HepG2 (cell line): ENCODE measurements around the gene TBC1D32. TPM values are rescaled to one million over a fixed set of nuclear protein-coding genes. Genes with fewer than 3 reads are reported as not detected.

ENCODE experiments used
- ATAC-seq: fragments of 200-7000 bp; cut with Tn5 transposase; 3 replicates; pipeline ENCODE4 v1.9.1; 2020; ENCODE audit warnings: mild to moderate bottlenecking, moderate library complexity
- BruUV-seq: library from RNA; stranded (reverse); fragments of 400-500 nt; replicated peaks from 2 replicates; lab custom pipeline; 2021; lab: Mats Ljungman, UMichigan
- CTCF ChIA-PET: fragments of 300-600 bp; formaldehyde crosslinking; extraction: SDS; loops from one replicate; lab custom pipeline; 2021; ENCODE audit warnings: low total read pairs, inconsistent platforms, low intra/inter-chr PET ratio; lab: Yijun Ruan, JAX
- POLR2A ChIA-PET: fragments of 350-600 bp; sonication (Branson Sonifier 250); formaldehyde crosslinking; loops from one replicate; lab custom pipeline; 2020; ENCODE audit warnings: antibody characterized with exemption, inconsistent platforms; lab: Yijun Ruan, JAX
- DNase-seq: peaks from one replicate; pipeline ENCODE4 v3.0.0-alpha.2; 2015; ENCODE audit warnings: low spot score
- FAIRE-seq: peaks from 3 replicates; lab custom pipeline; 2011; peaks lifted over from hg19 to GRCh38; lab: Jason Lieb, UNC
- H2AFZ ChIP-seq: one replicate; pipeline ENCODE4 v1.6.1; 2011; ENCODE audit warnings: low read length, inconsistent platforms
- H3K27ac ChIP-seq: fragments of 300-600 bp; 3 replicates; pipeline ENCODE4 v1.8.0; 2011; ENCODE audit warnings: mixed run types, mild to moderate bottlenecking, mixed read lengths, low read length, inconsistent platforms; ENCODE audit not compliant: insufficient read depth; ENCODE audit errors: extremely low read length
- H3K27me3 ChIP-seq, 2 experiments: fragments of 200-600 bp in 1 of 2; 2 replicates in 1 of 2; 3 replicates in 1 of 2; pipeline versions ENCODE4 v1.6.0 to v1.8.0; 2011; ENCODE audit warnings: low read length in 2 of 2, mild to moderate bottlenecking in 2 of 2, moderate library complexity in 2 of 2, inconsistent platforms in 1 of 2; ENCODE audit not compliant: insufficient read depth in 2 of 2, control insufficient read depth in 1 of 2
- H3K36me3 ChIP-seq, 2 experiments: fragments of 200-600 bp in 1 of 2; replicated peaks in 1 of 2; 2 replicates in 1 of 2; 3 replicates in 1 of 2; pipeline versions ENCODE4 v1.5.1 to v1.8.0; 2011; ENCODE audit warnings: low read length in 2 of 2, inconsistent platforms in 1 of 2; ENCODE audit not compliant: insufficient read depth in 2 of 2, control insufficient read depth in 1 of 2
- H3K4me1 ChIP-seq: 2 replicates; pipeline ENCODE4 v1.5.1; 2012; ENCODE audit warnings: low read length, inconsistent platforms; ENCODE audit not compliant: insufficient read depth
- H3K4me2 ChIP-seq: 2 replicates; pipeline ENCODE4 v1.6.0; 2011; ENCODE audit warnings: low read depth, low read length, inconsistent platforms
- H3K4me3 ChIP-seq, 3 experiments: fragments of 200-600 bp in 1 of 3; sonication (generic), shearing (Covaris generic) in 1 of 3; replicated peaks in 1 of 3; 2 replicates each; pipeline ENCODE4 v1.5.1; 2011 to 2016; ENCODE audit warnings: low read length in 3 of 3, inconsistent platforms in 2 of 3, low read depth in 2 of 3, mild to moderate bottlenecking in 2 of 3, control low read depth in 1 of 3, mixed read lengths in 1 of 3; ENCODE audit not compliant: insufficient read depth in 1 of 3
- H3K79me2 ChIP-seq: one replicate; pipeline ENCODE4 v1.6.1; 2011; ENCODE audit warnings: low read length, inconsistent platforms; ENCODE audit not compliant: insufficient read depth
- H3K9ac ChIP-seq: 2 replicates; pipeline ENCODE4 v1.6.0; 2011; ENCODE audit warnings: mild to moderate bottlenecking, low read depth, low read length, inconsistent platforms; ENCODE audit not compliant: insufficient read depth
- H3K9me3 ChIP-seq: 2 replicates; pipeline ENCODE4 v1.5.1; 2012; ENCODE audit warnings: mild to moderate bottlenecking, low read length
- H4K20me1 ChIP-seq: 2 replicates; pipeline ENCODE4 v1.6.0; 2011; ENCODE audit warnings: inconsistent platforms, mild to moderate bottlenecking, low read length, moderate library complexity; ENCODE audit not compliant: insufficient read depth
- AHR ChIP-seq: IDR thresholded peaks from 2 replicates; pipeline ENCODE4 v1.6.1; 2018; ENCODE audit warnings: missing genetic modification reagents, missing compliant biosample characterization
- BRCA1 ChIP-seq: sonication (generic); formaldehyde crosslinking; IDR thresholded peaks from 2 replicates; pipeline ENCODE4 v1.4.0; 2020; ENCODE audit warnings: missing genetic modification reagents
- EED ChIP-seq: sonication (generic); formaldehyde crosslinking; IDR thresholded peaks from 2 replicates; pipeline ENCODE4 v1.5.0; 2020; ENCODE audit warnings: mild to moderate bottlenecking, missing genetic modification reagents
- HNF4A ChIP-seq: sonication (generic); formaldehyde crosslinking; IDR thresholded peaks from 2 replicates; pipeline ENCODE4 v1.4.0; 2020; ENCODE audit warnings: missing genetic modification reagents
- HNRNPK ChIP-seq: fragments of 200-400 bp; formaldehyde crosslinking; IDR thresholded peaks from 2 replicates; pipeline ENCODE4 v1.6.1; 2018; ENCODE audit warnings: low read length, low read depth, moderate library complexity, mild to moderate bottlenecking; ENCODE audit not compliant: poor library complexity, severe bottlenecking
- IRF9 ChIP-seq: sonication (generic); formaldehyde crosslinking; IDR thresholded peaks from 2 replicates; pipeline ENCODE4 v1.8.0; 2022; ENCODE audit warnings: missing genetic modification reagents, mild to moderate bottlenecking, borderline replicate concordance
- MLX ChIP-seq: IDR thresholded peaks from 2 replicates; pipeline ENCODE4 v1.6.1; 2016
- NCOR1 ChIP-seq: fragments of 200-600 bp; sonication (generic); IDR thresholded peaks from 2 replicates; pipeline ENCODE4 v1.7.0; 2017; ENCODE audit warnings: antibody characterized with exemption, low read length, borderline replicate concordance
- PLSCR1 ChIP-seq: sonication (generic); formaldehyde crosslinking; IDR thresholded peaks from 2 replicates; pipeline ENCODE4 v1.5.0; 2020; ENCODE audit warnings: missing genetic modification reagents, mild to moderate bottlenecking, borderline replicate concordance
- RELA ChIP-seq: sonication (generic); formaldehyde crosslinking; IDR thresholded peaks from 2 replicates; pipeline ENCODE4 v1.4.0; 2020; ENCODE audit warnings: missing genetic modification reagents
- SATB2 ChIP-seq: sonication (generic); formaldehyde crosslinking; IDR thresholded peaks from 2 replicates; pipeline ENCODE4 v1.5.0; 2020; ENCODE audit warnings: missing genetic modification reagents
- TMF1 ChIP-seq: sonication (generic); formaldehyde crosslinking; IDR thresholded peaks from 2 replicates; pipeline ENCODE4 v1.8.1; 2022; ENCODE audit warnings: low read depth, missing genetic modification reagents
- ZBTB39 ChIP-seq: sonication (generic); formaldehyde crosslinking; IDR thresholded peaks from 2 replicates; pipeline ENCODE4 v1.5.0; 2020; ENCODE audit warnings: missing genetic modification reagents
- ZBTB8A ChIP-seq: sonication (generic); formaldehyde crosslinking; IDR thresholded peaks from 2 replicates; pipeline ENCODE4 v1.4.0; 2020; ENCODE audit warnings: mild to moderate bottlenecking, low read depth, missing genetic modification reagents, borderline replicate concordance
- ZC3H4 ChIP-seq: sonication (generic); formaldehyde crosslinking; IDR thresholded peaks from 2 replicates; pipeline ENCODE4 v1.4.0; 2020; ENCODE audit warnings: missing genetic modification reagents, borderline replicate concordance
- ZFP82 ChIP-seq: sonication (generic); formaldehyde crosslinking; IDR thresholded peaks from 2 replicates; pipeline ENCODE4 v1.5.1; 2020; ENCODE audit warnings: mild to moderate bottlenecking, missing genetic modification reagents, borderline replicate concordance
- ZNF20 ChIP-seq: sonication (generic); formaldehyde crosslinking; IDR thresholded peaks from 2 replicates; pipeline ENCODE4 v1.4.0; 2020; ENCODE audit warnings: mild to moderate bottlenecking, moderate library complexity, missing genetic modification reagents
- ZNF263 ChIP-seq: sonication (generic); formaldehyde crosslinking; IDR thresholded peaks from 2 replicates; pipeline ENCODE4 v1.4.0; 2020; ENCODE audit warnings: missing genetic modification reagents
- ZNF784 ChIP-seq: sonication (generic); formaldehyde crosslinking; IDR thresholded peaks from 2 replicates; pipeline ENCODE4 v1.5.1; 2020; ENCODE audit warnings: missing genetic modification reagents, mild to moderate bottlenecking, borderline replicate concordance
- in situ Hi-C: cut with HindIII; loops from 2 replicates; pipeline ENCODE4 v1.10.0; 2017; ENCODE audit warnings: low pct_unique_long_range_greater_than_20kb; ENCODE audit not compliant: extremely low pct_ligation_motif_present
- intact Hi-C: fragments of 100-400 bp; cut with micrococcal nuclease; formaldehyde crosslinking; loops from one replicate; pipeline ENCODE4 v1.10.0; 2022; ENCODE audit not compliant: unreplicated experiment
- polyA plus RNA-seq, 8 experiments: library from polyadenylated mRNA; depleted of rRNA in 3 of 8; stranded (reverse) in 7 of 8; unstranded in 1 of 8; fragments of >200 nt; fragmentation: Illumina TruSeq in 4 of 8; extraction: Trizol in 4 of 8; gene quantifications; 2 replicates each; pipeline versions ENCODE4 v1.2.1 to v1.2.3, GENCODE V29; 2011 to 2016; ENCODE audit warnings: low read depth in 4 of 8, missing spikeins in 1 of 8, mixed read lengths in 1 of 8; ENCODE audit not compliant: insufficient read depth in 1 of 8
- total RNA-seq, 5 experiments: library from RNA; depleted of rRNA; stranded (reverse); fragments of >200 nt; fragmentation: Illumina TruSeq; extraction: Trizol; gene quantifications; 2 replicates each; pipeline ENCODE4 v1.2.3, GENCODE V29; 2016; ENCODE audit warnings: low read depth in 1 of 5

TBC1D32 gene
- total and polyA plus RNA-seq, 2 of the 13 experiments (the other 11 are each of a cell fraction or from before 2014, with no cell fraction given), result 2.0 to 4.8 TPM

- no peak for FAIRE-seq
- POLR2A ChIA-PET, result no interaction called here
- H3K36me3 ChIP-seq, result no peaks in the 10 kb centered on the region
- H3K9ac ChIP-seq, result no peak overlapping the region
- H2AFZ ChIP-seq, result no peak overlapping the region
- BruUV-seq, result no TSS peak
- no peaks in the 10 kb centered on the region for H3K9me3 ChIP-seq
- no peak overlapping the region for H3K4me3 ChIP-seq
- H4K20me1 ChIP-seq, result no peaks in the 10 kb centered on the region
- H3K27ac ChIP-seq, result no peak overlapping the region
- in situ Hi-C loops, result no loop called here
- H3K4me1 ChIP-seq, result no peaks in the 10 kb centered on the region
- H3K4me2 ChIP-seq, result no peak overlapping the region
- H3K27me3 ChIP-seq, result no peaks in the 10 kb centered on the region
- TF ChIP-seq SATB2 (CRISPR knock-in tag) (no peak), ZBTB39 (no peak), IRF9 (CRISPR knock-in tag) (no peak), TMF1 (no peak), ZFP82 (CRISPR knock-in tag) (no peak), ZC3H4 (CRISPR knock-in tag) (no peak), RELA (no peak), ZNF263 (CRISPR knock-in tag) (no peak), HNRNPK (no peak), ZNF20 (CRISPR knock-in tag) (no peak), HNF4A (CRISPR knock-in tag) (no peak), AHR (no peak), PLSCR1 (no peak), EED (no peak), ZBTB8A (CRISPR knock-in tag) (no peak), ZNF784 (CRISPR knock-in tag) (no peak), NCOR1 (no peak), MLX (CRISPR knock-in tag) (no peak), BRCA1 (CRISPR knock-in tag) (no peak)
- H3K79me2 ChIP-seq, result no peaks in the 10 kb centered on the region
- CTCF ChIA-PET, result no interaction called here
- no peak for ATAC-seq
- intact Hi-C loops, result no loop called here
- no peak for DNase-seq
Measured at GRCh38 chr6:121134922-121135321, 199.4 kb downstream of the TBC1D32 start.
